HEK293 (cell line): ENCODE data around the gene ENDOV.

Experiments used
- OVOL3 ChIP-seq: fragments of 450-650 bp; formaldehyde crosslinking; IDR thresholded peaks from 2 replicates; pipeline ENCODE4 v1.5.1; 2016; ENCODE audit warnings: missing biosample characterization, missing genetic modification characterization
- SP2 ChIP-seq: fragments of 450-650 bp; formaldehyde crosslinking; IDR thresholded peaks from 2 replicates; pipeline ENCODE4 v1.5.1; 2016; ENCODE audit warnings: missing biosample characterization, missing genetic modification characterization
- YY1 ChIP-seq: fragments of 450-650 bp; formaldehyde crosslinking; IDR thresholded peaks from 2 replicates; pipeline ENCODE4 v1.5.1; 2018; ENCODE audit warnings: missing biosample characterization, missing genetic modification characterization
- ZNF132 ChIP-seq: fragments of 450-650 bp; formaldehyde crosslinking; IDR thresholded peaks from 2 replicates; pipeline ENCODE4 v1.5.1; 2017; ENCODE audit warnings: missing biosample characterization, missing genetic modification characterization, borderline replicate concordance
- ZNF239 ChIP-seq: fragments of 450-650 bp; formaldehyde crosslinking; IDR thresholded peaks from 2 replicates; pipeline ENCODE4 v1.5.1; 2016; ENCODE audit warnings: missing biosample characterization, missing genetic modification characterization
- ZNF24 ChIP-seq: fragments of 450-650 bp; formaldehyde crosslinking; IDR thresholded peaks from 2 replicates; pipeline ENCODE4 v1.5.1; 2016; ENCODE audit warnings: missing biosample characterization, missing genetic modification characterization
- ZNF311 ChIP-seq: fragments of 450-650 bp; formaldehyde crosslinking; IDR thresholded peaks from 2 replicates; pipeline ENCODE4 v1.5.1; 2017; ENCODE audit warnings: missing biosample characterization, missing genetic modification characterization, borderline replicate concordance
- ZNF660 ChIP-seq: fragments of 450-650 bp; IDR thresholded peaks from 2 replicates; pipeline ENCODE4 v1.5.1; 2018; ENCODE audit warnings: missing biosample characterization, mild to moderate bottlenecking, missing genetic modification characterization
- TF ChIP-seq, protein P1 (sequence below): fragments of 450-650 bp; formaldehyde crosslinking; IDR thresholded peaks from 2 replicates; pipeline ENCODE4 v1.5.1; 2016; ENCODE audit warnings: missing biosample characterization, missing genetic modification characterization
- TF ChIP-seq, protein P2 (sequence below): fragments of 450-650 bp; formaldehyde crosslinking; IDR thresholded peaks from 2 replicates; pipeline ENCODE4 v1.5.1; 2017; ENCODE audit warnings: missing biosample characterization, missing genetic modification characterization
- TF ChIP-seq, protein P3 (sequence below): fragments of 450-650 bp; formaldehyde crosslinking; IDR thresholded peaks from 2 replicates; pipeline ENCODE4 v1.5.1; 2016; ENCODE audit warnings: missing biosample characterization, missing genetic modification characterization, low read depth

DNA sequence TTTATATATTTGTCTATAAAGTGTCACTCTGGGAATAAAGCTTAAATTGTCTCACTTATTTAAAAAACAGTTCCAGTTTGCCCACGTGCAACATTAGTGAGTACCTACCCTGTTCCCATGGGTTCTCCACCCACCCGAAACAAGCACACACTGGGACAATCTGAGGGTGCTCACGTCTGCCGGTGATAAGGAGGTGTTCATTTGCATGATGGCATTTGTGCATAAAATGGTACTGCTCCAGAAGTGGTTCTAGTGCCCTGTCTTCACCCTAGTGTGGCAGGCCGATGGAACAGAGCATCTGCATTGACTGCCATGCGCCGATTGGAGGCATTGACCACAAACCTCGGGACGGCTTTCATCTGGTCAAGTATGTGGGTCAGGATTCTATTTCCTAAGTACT, 35.6 kb upstream of the ENDOV start:
- no peak for TF ChIP-seq ZNF132
- TF ChIP-seq ZNF239, result no peak
- TF ChIP-seq, protein P1, sequence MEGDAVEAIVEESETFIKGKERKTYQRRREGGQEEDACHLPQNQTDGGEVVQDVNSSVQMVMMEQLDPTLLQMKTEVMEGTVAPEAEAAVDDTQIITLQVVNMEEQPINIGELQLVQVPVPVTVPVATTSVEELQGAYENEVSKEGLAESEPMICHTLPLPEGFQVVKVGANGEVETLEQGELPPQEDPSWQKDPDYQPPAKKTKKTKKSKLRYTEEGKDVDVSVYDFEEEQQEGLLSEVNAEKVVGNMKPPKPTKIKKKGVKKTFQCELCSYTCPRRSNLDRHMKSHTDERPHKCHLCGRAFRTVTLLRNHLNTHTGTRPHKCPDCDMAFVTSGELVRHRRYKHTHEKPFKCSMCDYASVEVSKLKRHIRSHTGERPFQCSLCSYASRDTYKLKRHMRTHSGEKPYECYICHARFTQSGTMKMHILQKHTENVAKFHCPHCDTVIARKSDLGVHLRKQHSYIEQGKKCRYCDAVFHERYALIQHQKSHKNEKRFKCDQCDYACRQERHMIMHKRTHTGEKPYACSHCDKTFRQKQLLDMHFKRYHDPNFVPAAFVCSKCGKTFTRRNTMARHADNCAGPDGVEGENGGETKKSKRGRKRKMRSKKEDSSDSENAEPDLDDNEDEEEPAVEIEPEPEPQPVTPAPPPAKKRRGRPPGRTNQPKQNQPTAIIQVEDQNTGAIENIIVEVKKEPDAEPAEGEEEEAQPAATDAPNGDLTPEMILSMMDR, result no peak
- TF ChIP-seq, protein P2, sequence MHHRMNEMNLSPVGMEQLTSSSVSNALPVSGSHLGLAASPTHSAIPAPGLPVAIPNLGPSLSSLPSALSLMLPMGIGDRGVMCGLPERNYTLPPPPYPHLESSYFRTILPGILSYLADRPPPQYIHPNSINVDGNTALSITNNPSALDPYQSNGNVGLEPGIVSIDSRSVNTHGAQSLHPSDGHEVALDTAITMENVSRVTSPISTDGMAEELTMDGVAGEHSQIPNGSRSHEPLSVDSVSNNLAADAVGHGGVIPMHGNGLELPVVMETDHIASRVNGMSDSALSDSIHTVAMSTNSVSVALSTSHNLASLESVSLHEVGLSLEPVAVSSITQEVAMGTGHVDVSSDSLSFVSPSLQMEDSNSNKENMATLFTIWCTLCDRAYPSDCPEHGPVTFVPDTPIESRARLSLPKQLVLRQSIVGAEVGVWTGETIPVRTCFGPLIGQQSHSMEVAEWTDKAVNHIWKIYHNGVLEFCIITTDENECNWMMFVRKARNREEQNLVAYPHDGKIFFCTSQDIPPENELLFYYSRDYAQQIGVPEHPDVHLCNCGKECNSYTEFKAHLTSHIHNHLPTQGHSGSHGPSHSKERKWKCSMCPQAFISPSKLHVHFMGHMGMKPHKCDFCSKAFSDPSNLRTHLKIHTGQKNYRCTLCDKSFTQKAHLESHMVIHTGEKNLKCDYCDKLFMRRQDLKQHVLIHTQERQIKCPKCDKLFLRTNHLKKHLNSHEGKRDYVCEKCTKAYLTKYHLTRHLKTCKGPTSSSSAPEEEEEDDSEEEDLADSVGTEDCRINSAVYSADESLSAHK (tag by site-specific recombination), result no peak
- no peak for TF ChIP-seq ZNF660 (tag by site-specific recombination)
- no peak for TF ChIP-seq ZNF311 (tag by site-specific recombination)
- no peak for TF ChIP-seq SP2 (tag by site-specific recombination)
- no peak for TF ChIP-seq YY1 (tag by site-specific recombination)
- no peak for TF ChIP-seq ZNF24 (tag by site-specific recombination)
- TF ChIP-seq, protein P3, sequence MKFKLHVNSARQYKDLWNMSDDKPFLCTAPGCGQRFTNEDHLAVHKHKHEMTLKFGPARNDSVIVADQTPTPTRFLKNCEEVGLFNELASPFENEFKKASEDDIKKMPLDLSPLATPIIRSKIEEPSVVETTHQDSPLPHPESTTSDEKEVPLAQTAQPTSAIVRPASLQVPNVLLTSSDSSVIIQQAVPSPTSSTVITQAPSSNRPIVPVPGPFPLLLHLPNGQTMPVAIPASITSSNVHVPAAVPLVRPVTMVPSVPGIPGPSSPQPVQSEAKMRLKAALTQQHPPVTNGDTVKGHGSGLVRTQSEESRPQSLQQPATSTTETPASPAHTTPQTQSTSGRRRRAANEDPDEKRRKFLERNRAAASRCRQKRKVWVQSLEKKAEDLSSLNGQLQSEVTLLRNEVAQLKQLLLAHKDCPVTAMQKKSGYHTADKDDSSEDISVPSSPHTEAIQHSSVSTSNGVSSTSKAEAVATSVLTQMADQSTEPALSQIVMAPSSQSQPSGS (tag by site-specific recombination), result no peak
- TF ChIP-seq OVOL3 (tag by site-specific recombination), result no peak
